Gastroesophageal sphincter (tissue), 4 donors: ENCODE data around the gene RFX3. TPM values are rescaled to one million over a fixed set of nuclear protein-coding genes. Genes with fewer than 3 reads are reported as not detected.
A peak's percentile ranks its signal among the peaks of the same experiment; 100 is the strongest.

ENCODE experiments used
- ATAC-seq: fragments of 150-250 bp; one replicate; pipeline ENCODE4 v1.9.1; 2016; ENCODE audit warnings: mild to moderate bottlenecking, moderate library complexity
- H3K27ac ChIP-seq, 4 donors: fragments of 200-600 bp; sonication (generic) in 3 of 4; 1 replicate in 3 of 4; 2 replicates in 1 of 4; pipeline ENCODE4 v1.5.1; 2016 to 2019
- H3K27me3 ChIP-seq: fragments of 200-600 bp; sonication (generic); one replicate; pipeline ENCODE4 v1.5.1; 2019
- H3K36me3 ChIP-seq, 2 donors: fragments of 200-600 bp; sonication (generic); one replicate each; pipeline ENCODE4 v1.5.1; 2019; ENCODE audit warnings: control low read depth in 1 of 2
- H3K4me1 ChIP-seq, 3 donors: fragments of 200-600 bp; sonication (generic); 1 replicate in 2 of 3; 2 replicates in 1 of 3; pipeline ENCODE4 v1.5.1; 2016 to 2019; ENCODE audit warnings: control low read depth in 2 of 3
- H3K4me3 ChIP-seq, 2 donors: fragments of 200-600 bp; sonication (generic); one replicate each; pipeline ENCODE4 v1.5.1; 2019; ENCODE audit warnings: mild to moderate bottlenecking in 1 of 2, moderate library complexity in 1 of 2
- H3K9me3 ChIP-seq, 3 donors: fragments of 200-600 bp; sonication (generic); one replicate each; pipeline ENCODE4 v1.5.1; 2017 to 2019; ENCODE audit warnings: control low read depth in 2 of 3
- CTCF ChIP-seq, 4 experiments: fragments of 200-600 bp in 2 of 4; fragments of 450-650 bp in 2 of 4; sonication (generic) in 1 of 4; IDR thresholded peaks; one replicate each; pipeline ENCODE4 v1.5.1; 2017 to 2019; ENCODE audit warnings: antibody characterized with exemption in 4 of 4, mild to moderate bottlenecking in 2 of 4, moderate library complexity in 2 of 4
- EP300 ChIP-seq: sonication (generic); formaldehyde crosslinking; IDR thresholded peaks from one replicate; pipeline ENCODE4 v1.6.1; 2017; ENCODE audit warnings: antibody characterized with exemption, mild to moderate bottlenecking
- POLR2A ChIP-seq, 2 donors: fragments of 450-650 bp; IDR thresholded peaks; one replicate each; pipeline ENCODE4 v1.6.1; 2017; ENCODE audit warnings: antibody characterized with exemption in 2 of 2, mild to moderate bottlenecking in 2 of 2, moderate library complexity in 1 of 2
- POLR2AphosphoS5 ChIP-seq: sonication (generic); formaldehyde crosslinking; IDR thresholded peaks from one replicate; pipeline ENCODE4 v1.6.1; 2017; ENCODE audit warnings: antibody characterized with exemption
- WGBS, 2 donors: methylation state at CpG; one replicate each; pipeline ENCODE4 v1.1.5; 2018; ENCODE audit warnings: low coverage in 1 of 2; 5-methylcytosine and 5-hydroxymethylcytosine counted together
- total RNA-seq, 4 donors: library from RNA; depleted of rRNA; stranded (reverse); fragments of >200 nt; gene quantifications; one replicate each; pipeline ENCODE4 v1.1.0, GENCODE V29; 2016

Gene RFX3
- total RNA-seq, 4 donors from 2014 or later, result 5.6 to 9.0 (median 7.7) TPM

GRCh38 chr9:3181049-3181953 is 344.5 kb downstream of the RFX3 start:
- Histone ChIP-seq H3K36me3 (no peaks in the 10 kb centered on the region), H3K4me3 (peak overlapping the region; percentile 25 to 50), H3K4me1 (peaks cover 0 to 14% (median 7%) of the 10 kb centered on the region in 3 donors), H3K9me3 (no peaks in the 10 kb centered on the region), H3K27me3 (peaks cover 28% of the 10 kb centered on the region), H3K27ac (no peak overlapping the region)
- TF ChIP-seq CTCF (IDR thresholded peaks at IDR 0.05), result peak in 3 of 4 experiments; percentile 43 to 59 (median 43)
- TF ChIP-seq EP300, result no peak
- TF ChIP-seq POLR2A (IDR thresholded peaks at IDR 0.05), result no peak
- TF ChIP-seq POLR2AphosphoS5, result no peak
- 0% methylated on average over 7 of the region's 76 CpGs; no CpG with 5 or more reads in 1 of the 2 donors for WGBS, 2 donors
- ATAC-seq, result peak; percentile 41

- peaks cover 21% of the 10 kb centered on the region for H3K27me3 ChIP-seq
- peaks cover 0 to 14% (median 7%) of the 10 kb centered on the region in 3 donors for H3K4me1 ChIP-seq
- no peak for ATAC-seq
- no peaks in the 10 kb centered on the region for H3K9me3 ChIP-seq
- TF ChIP-seq CTCF (IDR thresholded peaks at IDR 0.05), result no peak
- no peak for TF ChIP-seq POLR2AphosphoS5
- TF ChIP-seq EP300, result no peak
- TF ChIP-seq POLR2A (IDR thresholded peaks at IDR 0.05), result no peak
- no peaks in the 10 kb centered on the region for H3K36me3 ChIP-seq
- no peak overlapping the region for H3K27ac ChIP-seq
- peak overlapping the region; percentile 25 to 50 for H3K4me3 ChIP-seq
- WGBS, 2 donors, result 13 to 30% methylated on average over 2 to 7 of the region's 19 CpGs
These were observed 345.1 kb downstream of the RFX3 start for GRCh38 chr9:3180696-3181048.

- H3K9me3 ChIP-seq, result no peaks in the 10 kb centered on the region
- peaks cover 18% of the 10 kb centered on the region for H3K27me3 ChIP-seq
- 73 to 96% methylated on average over 4 of the region's 4 CpGs for WGBS, 2 donors
- H3K27ac ChIP-seq, result no peak overlapping the region
- no peak overlapping the region for H3K4me3 ChIP-seq
- TF ChIP-seq POLR2A (IDR thresholded peaks at IDR 0.05), result no peak
- no peak for TF ChIP-seq POLR2AphosphoS5
- no peak for TF ChIP-seq CTCF (IDR thresholded peaks at IDR 0.05)
- TF ChIP-seq EP300, result no peak
- peaks cover 0 to 14% (median 7%) of the 10 kb centered on the region in 3 donors for H3K4me1 ChIP-seq
- no peak for ATAC-seq
- H3K36me3 ChIP-seq, result no peaks in the 10 kb centered on the region
These were observed 346.1 kb downstream of the RFX3 start for GRCh38 chr9:3179711-3180110.

GRCh38 chr9:3177936-3178335 is 347.9 kb downstream of the RFX3 start:
- WGBS, 2 donors, result 82% methylated on average over 1 of the region's 1 CpG; no CpG with 5 or more reads in 1 of the 2 donors
- peaks cover 0 to 14% (median 7%) of the 10 kb centered on the region in 3 donors for H3K4me1 ChIP-seq
- no peak overlapping the region for H3K4me3 ChIP-seq
- H3K27ac ChIP-seq, result no peak overlapping the region
- no peaks in the 10 kb centered on the region for H3K36me3 ChIP-seq
- H3K27me3 ChIP-seq, result peaks cover 18% of the 10 kb centered on the region
- H3K9me3 ChIP-seq, result no peaks in the 10 kb centered on the region
- no peak for TF ChIP-seq POLR2AphosphoS5
- no peak for TF ChIP-seq POLR2A (IDR thresholded peaks at IDR 0.05)
- no peak for TF ChIP-seq EP300
- TF ChIP-seq CTCF (IDR thresholded peaks at IDR 0.05), result no peak
- no peak for ATAC-seq
